ENCODE results near the gene SLC5A11. TPM values are rescaled to one million over a fixed set of nuclear protein-coding genes. Genes with fewer than 3 reads are reported as not detected.
"Not testable (repeated sequence)": the region's sequence is repeated elsewhere in the genome, so short reads cannot be mapped to it uniquely, and the experiment has no call there.

The SLC5A11 gene
- total and polyA plus RNA-seq, 3 donors from 2014 or later, result 0.39 to 1.3 (median 0.78) TPM

GRCh38 chr16:24853830-24854229 lies 8.1 kb downstream of the SLC5A11 start:
- peak; percentile 60 for DNase-seq

GRCh38 chr16:24854607-24855171 lies 8.9 kb downstream of the SLC5A11 start:
- H3K27ac ChIP-seq, result no peak overlapping the region
- no peak for DNase-seq
- intact Hi-C loops (cut with DNase I; ENCODE audit: low total_unique reads), result no loop called here
- no peaks in the 10 kb centered on the region for H3K27me3 ChIP-seq
- no peaks in the 10 kb centered on the region for H3K9me3 ChIP-seq
- no peak for TF ChIP-seq POLR2A (IDR thresholded peaks at IDR 0.05)
- no peak for TF ChIP-seq CTCF (IDR thresholded peaks at IDR 0.05)
- no peaks in the 10 kb centered on the region for H3K36me3 ChIP-seq (ENCODE audit: low read depth, missing control alignments)
- H3K4me1 ChIP-seq, result peaks cover 8% of the 10 kb centered on the region
- no peak overlapping the region for H3K4me3 ChIP-seq

More at GRCh38 chr16:24853830-24854229, 8.1 kb downstream of the SLC5A11 start:
- Histone ChIP-seq H3K9me3 (no peaks in the 10 kb centered on the region), H3K4me3 (no peak overlapping the region), H3K36me3 (ENCODE audit: low read depth, missing control alignments) (no peaks in the 10 kb centered on the region), H3K4me1 (peaks cover 8% of the 10 kb centered on the region), H3K27me3 (no peaks in the 10 kb centered on the region), H3K27ac (no peak overlapping the region)
- TF ChIP-seq CTCF (IDR thresholded peaks at IDR 0.05), result no peak
- TF ChIP-seq POLR2A (IDR thresholded peaks at IDR 0.05), result no peak
- WGBS, 2 donors, result 23 to 24% methylated on average over 8 to 18 of the region's 18 CpGs
- intact Hi-C loops (cut with DNase I; ENCODE audit: low total_unique reads), result no loop called here

GRCh38 chr16:24855678-24856077 lies 9.9 kb downstream of the SLC5A11 start:
- intact Hi-C loops (cut with DNase I; ENCODE audit: low total_unique reads), result no loop called here
- no peak for TF ChIP-seq CTCF (IDR thresholded peaks at IDR 0.05)
- TF ChIP-seq POLR2A (IDR thresholded peaks at IDR 0.05), result no peak
- Histone ChIP-seq H3K4me1 (peaks cover 8% of the 10 kb centered on the region), H3K4me3 (no peak overlapping the region), H3K9me3 (no peaks in the 10 kb centered on the region), H3K27me3 (no peaks in the 10 kb centered on the region), H3K36me3 (ENCODE audit: low read depth, missing control alignments) (no peaks in the 10 kb centered on the region), H3K27ac (no peak overlapping the region)
- 76 to 85% methylated on average over 5 of the region's 5 CpGs for WGBS, 2 donors
- DNase-seq, result no peak

GRCh38 chr16:24856871-24857270 lies 11.1 kb downstream of the SLC5A11 start:
- H3K4me1 ChIP-seq; H3K27me3 ChIP-seq; intact Hi-C loops (cut with DNase I; ENCODE audit: low total_unique reads); H3K9me3 ChIP-seq; H3K27ac ChIP-seq; H3K36me3 ChIP-seq (ENCODE audit: low read depth, missing control alignments); H3K4me3 ChIP-seq; DNase-seq: not testable (repeated sequence)
- 73 to 85% methylated on average over 8 of the region's 8 CpGs for WGBS, 2 donors

- peaks cover 8% of the 10 kb centered on the region for H3K4me1 ChIP-seq
- intact Hi-C loops (cut with DNase I; ENCODE audit: low total_unique reads), result no loop called here
- H3K4me3 ChIP-seq, result no peak overlapping the region
- TF ChIP-seq CTCF (IDR thresholded peaks at IDR 0.05), result no peak
- TF ChIP-seq POLR2A (IDR thresholded peaks at IDR 0.05), result no peak
- H3K9me3 ChIP-seq, result no peaks in the 10 kb centered on the region
- no peaks in the 10 kb centered on the region for H3K27me3 ChIP-seq
- DNase-seq, result peak; percentile 65
- no peak overlapping the region for H3K27ac ChIP-seq
- H3K36me3 ChIP-seq (ENCODE audit: low read depth, missing control alignments), result no peaks in the 10 kb centered on the region
- 28 to 34% methylated on average over 9 of the region's 9 CpGs for WGBS, 2 donors
Measured at GRCh38 chr16:24858219-24859041, 12.7 kb downstream of the SLC5A11 start.

All from testis (tissue), 3 donors.